ENCODE measurements around the gene DPYD.

DPYD gene

GRCh38 chr1:97685360-97685759 is 235.5 kb downstream of the DPYD start:
- no peak for DNase-seq

GRCh38 chr1:97680894-97681293 is 239.9 kb downstream of the DPYD start:
- no peak for DNase-seq

- no peak for DNase-seq
Measured at GRCh38 chr1:97680470-97680869, 240.4 kb downstream of the DPYD start.

DNA sequence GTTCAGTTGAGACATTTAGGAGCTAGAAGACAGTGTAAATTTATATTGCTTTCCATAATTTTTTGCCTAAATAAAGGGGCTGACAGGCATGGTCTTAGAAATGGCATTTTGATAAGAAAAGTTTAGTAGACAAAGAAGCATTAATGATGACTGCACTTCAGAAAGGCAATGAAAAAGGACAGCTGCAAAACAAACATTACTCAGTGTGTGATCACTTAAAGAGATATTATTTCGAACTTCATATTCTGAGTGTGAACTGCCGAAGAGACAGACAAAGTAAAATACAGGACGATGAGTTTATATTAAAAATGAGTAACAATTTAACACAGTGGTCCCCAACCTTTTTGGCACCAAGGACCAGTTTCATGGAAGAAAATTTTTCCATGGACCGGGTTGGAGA is 243.1 kb downstream of the DPYD start:
- no peak for DNase-seq

DNA sequence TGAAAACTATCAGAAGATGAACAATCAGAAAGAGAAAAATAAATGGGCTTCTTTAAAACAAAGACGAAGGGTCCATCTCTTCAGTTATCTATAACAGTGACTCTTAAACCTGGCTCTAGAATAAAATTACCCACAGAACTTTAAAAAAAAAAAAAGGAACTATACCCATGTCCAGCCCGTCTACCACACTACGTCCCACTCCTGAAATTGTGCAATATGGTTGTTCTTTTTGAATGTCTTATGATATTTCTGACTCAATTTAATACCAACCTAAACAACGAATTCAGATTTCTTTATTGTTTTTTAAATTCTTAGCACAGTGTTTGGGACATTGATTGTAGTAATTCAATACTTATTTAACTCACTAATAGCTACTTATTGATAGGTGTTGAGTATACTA is 246.3 kb downstream of the DPYD start:
- no peak for DNase-seq

DNA sequence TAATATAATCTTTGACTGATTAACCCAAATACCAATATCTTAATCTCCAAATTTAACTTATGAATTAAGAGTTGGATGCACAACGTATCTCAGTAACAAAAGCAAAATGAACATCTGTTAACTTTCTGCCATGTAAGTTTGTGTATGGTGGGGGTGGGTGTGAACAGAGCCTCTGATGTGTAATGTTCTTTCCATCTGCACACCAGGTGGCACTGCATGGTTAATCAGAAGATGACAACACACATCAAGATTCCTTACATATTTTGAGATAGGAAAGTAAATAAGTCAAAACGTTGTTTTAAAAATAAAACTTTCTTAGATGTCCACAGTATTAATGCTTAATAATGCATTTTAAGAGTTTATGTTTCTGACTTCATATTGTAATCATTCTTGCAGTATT is 251.9 kb downstream of the DPYD start:
- peak; percentile 15 to 17 for DNase-seq

DNA sequence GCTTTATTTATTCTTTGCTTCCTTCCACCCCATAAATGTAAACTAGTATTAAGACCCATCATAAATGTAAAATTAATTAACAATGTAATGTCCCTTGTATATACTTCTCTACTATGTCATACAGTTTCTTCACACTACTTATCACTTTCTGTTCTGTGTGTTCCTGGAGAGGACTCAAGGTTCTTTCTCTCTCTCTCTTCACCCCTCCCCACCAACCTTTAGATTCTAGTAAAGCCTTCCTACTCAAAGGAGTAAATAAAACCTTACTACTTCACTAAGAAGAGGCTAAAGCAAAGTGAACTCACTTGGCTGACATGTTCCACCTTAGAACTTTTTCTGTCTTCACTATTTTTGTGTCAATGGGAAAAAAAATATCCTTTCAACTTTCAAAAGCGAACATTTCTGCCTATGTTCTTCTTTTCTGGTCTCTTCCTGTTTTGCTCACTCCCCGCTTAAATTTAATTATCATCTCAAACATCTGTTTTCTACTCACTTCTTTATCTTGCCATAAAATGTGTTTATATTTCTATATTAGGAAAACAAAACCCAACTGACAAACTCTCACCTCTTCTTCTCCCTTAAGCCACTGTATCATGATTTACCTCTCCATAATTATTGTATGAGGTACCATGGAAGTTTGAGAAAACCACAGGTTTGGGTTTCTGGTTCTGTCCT is 260.3 kb downstream of the DPYD start:
- no peak for DNase-seq

DNA sequence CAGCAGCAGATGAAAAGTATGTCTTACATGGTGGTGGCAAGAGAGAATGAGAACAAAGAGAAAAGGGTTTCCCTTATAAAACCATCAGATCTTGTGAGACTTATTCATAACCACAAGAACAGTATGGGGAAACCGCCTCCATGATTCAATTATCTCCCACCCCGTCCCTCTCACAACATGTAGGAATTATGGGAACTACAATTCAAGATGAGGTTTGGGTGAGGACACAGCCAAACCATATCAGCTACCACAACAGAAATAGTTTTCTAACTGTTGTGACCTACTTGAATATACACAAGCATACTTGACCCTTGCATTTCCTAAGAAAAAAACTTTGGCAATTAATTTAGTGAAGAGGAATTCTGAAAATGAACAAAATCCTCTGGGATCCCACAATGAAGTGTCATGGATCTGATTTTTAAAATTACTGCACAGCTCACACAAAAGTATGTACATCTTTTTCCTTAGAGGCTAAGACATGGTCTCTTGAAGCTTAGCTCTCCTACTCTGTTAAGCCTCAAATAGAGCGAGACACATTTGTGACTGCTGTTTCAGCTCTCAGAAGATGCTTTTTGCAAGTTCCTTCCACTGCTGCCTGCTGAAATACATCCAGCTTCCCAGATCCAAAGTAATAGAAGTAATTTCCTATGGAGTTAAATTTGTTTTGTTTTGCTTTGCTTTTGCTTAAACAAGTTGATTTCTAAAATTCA is 265.8 kb downstream of the DPYD start:
- DNase-seq, result no peak

- no peak for DNase-seq
Measured at GRCh38 chr1:97651250-97651649, 269.6 kb downstream of the DPYD start.

DNA sequence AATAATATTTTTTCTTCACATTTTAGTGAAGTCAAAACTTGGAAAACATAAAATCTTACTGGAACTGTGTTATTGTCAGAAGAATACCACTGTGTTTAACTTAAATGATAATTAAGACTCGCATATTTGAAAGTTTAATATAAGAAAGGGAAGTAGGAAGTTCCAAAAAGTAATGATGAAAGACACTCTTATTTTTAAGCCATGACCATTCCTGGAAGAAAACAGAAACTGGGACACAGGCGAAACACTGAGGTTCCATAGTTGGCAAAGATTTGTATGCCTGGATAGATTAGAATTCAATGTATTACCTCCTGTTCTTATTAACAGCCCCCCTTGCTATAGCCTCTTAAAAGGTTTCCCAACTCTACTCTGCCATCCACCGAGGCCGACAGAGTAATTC is 271.2 kb downstream of the DPYD start:
- no peak for DNase-seq

DNA sequence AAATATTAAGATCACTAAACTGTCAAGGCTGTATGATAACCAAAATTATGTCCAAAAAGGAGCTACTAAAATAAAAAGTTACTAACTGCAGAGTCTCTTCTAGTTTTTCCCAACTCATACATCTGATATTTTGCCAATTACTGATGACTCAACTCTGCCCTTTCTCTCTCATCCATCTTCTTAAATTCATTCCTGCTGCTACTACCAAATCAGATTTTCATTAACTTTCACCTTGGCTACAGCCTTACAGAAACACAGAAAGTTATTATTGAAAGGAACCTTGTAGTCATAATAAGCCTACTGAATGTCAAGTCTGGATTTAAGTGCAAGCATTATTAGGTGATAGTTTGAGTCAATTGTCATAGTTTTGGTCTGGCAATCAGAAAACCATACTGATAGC is 273.1 kb downstream of the DPYD start:
- DNase-seq, result no peak

GRCh38 chr1:97646071-97646470 is 274.8 kb downstream of the DPYD start:
- DNase-seq, result no peak

GRCh38 chr1:97640677-97641076 is 280.2 kb downstream of the DPYD start:
- no peak for DNase-seq

- DNase-seq, result no peak
Measured at GRCh38 chr1:97636941-97637340, 283.9 kb downstream of the DPYD start.

DNA sequence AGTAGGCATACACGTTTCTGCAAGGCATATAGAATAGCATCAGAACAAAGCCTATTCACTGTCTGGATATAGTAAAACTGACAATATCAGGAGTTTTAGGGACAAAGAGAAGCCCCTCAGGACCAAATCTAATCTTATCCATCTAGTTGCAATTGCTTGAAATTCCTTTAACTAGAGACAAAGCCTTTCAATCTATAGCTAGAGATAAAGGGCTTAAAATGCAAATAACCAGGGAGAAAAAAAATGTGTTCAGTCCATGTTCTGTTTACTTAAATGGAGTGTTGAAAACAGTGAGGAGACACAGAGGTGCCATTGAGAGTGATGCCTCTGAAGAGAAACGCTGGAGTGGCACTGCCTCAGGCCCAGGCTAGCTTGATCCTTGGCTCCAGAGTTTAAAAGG is 286.1 kb downstream of the DPYD start:
- no peak for DNase-seq

DNA sequence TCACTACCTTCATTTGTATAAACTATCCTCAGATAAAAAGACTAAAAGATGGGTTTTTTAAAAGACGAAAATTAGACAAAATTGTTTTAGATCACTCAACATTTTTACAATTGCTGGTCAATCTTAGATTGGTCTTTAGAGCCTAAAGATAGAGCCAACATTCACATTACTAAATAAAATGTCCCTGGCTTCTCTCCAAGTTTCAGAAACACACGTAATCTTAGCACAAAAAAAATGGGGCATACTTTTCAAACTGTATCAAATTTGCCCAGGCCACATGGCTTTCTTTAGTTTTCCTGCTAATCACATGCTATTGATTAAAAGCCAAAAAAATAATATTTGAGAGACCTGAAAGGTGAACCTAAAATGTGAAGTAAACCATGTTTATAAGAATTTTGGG is 288.1 kb downstream of the DPYD start:
- DNase-seq, result no peak

- DNase-seq, result no peak
Measured at GRCh38 chr1:97632075-97632474, 288.8 kb downstream of the DPYD start.

DNA sequence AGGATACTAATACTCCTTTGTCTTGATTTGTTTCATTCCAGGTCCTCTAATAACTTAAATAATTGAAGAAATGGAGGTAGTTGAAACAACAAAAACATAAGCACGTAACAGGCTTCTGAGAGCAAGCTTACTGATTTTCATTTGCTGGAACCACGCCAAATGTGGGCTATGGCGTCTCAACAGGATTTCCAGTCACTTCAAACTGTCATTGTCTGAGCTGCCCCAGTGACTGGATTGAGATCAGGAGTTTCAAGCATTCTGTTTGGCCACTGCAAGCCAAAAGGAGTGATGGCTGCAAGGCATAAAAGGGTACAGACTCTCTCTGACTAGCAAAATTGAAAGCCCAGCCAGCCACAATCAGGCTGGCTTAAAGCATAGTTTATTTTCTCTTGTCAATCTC is 289.9 kb downstream of the DPYD start:
- no peak for DNase-seq

- no peak for DNase-seq
Measured at GRCh38 chr1:97630281-97630680, 290.6 kb downstream of the DPYD start.

DNA sequence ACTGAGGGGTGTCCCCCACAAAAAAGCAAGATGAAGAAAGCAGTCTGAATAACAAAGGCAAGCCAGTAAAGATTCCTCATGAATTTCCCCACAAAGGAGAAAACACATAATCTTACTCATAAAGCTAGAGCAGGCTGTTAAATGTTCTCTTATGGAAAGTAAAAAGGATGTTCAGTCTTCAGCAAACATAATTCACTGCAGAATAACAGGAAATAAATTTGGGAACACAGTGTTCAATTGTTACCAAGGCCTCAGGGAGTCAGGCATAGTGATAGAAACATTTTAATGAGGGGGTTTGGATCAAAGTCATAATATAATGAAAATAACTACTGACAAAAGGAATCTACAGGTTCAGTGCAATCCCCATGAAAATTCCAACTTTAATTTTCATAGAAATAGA is 297.6 kb downstream of the DPYD start:
- DNase-seq, result no peak

GRCh38 chr1:97621955-97622354 is 298.9 kb downstream of the DPYD start:
- no peak for DNase-seq

DNA sequence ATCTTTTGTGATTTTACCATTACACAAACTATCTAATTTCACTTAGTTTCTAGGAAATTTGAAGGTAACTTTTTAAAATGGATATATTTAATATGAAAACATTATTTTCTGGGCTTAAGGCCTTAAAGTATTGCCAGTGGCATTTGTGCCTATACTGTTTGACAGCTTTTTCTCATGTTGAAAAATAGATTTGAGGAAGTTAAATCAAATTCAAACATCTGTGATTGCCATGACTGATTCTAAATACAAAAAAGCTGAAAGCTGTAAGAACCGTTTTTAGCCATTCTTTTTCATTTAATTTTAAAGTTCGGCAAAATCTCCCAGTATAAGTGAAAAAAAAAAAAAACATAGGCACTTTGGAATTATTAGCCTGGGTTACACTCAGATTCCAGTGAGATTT is 301.1 kb downstream of the DPYD start:
- no peak for DNase-seq

DNA sequence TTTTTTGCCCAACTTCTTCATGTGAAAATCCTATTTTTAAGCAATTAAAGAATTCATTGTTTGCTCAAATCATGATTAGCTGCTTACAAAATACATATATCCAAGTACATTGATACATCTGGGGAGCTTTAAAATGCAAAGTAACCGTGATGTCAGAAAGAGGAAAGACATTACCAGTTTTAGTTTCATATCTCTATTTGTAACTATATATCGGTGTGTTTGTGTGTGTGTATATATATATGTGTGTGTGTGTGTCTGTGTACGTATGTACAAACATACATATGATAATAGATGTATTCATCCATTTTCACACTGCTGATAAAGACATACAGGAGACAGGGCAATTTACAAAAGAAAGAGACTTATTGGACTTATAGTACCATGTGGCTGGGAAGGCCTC is 310.1 kb downstream of the DPYD start:
- DNase-seq, result no peak

DNA sequence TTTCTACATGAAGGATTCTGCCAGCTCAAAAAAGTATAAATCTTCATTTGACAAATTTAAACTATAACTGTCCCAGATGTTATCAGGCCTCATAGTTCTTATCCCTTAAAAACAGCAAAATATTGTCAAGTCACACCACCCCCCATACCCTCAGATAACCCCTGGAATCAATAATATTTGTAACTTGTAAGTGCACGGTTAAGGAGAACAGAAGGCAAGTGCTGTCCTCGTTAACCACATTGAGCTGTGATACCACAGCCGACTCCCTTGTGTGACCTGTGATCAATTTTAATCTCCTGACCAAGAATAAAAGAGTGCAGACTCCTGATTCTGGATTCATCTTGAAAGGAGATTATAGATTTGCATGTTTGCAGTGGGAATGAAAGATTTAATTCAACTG is 310.7 kb downstream of the DPYD start:
- no peak for DNase-seq

GRCh38 chr1:97608272-97608671 is 312.6 kb downstream of the DPYD start:
- no peak for DNase-seq

Measured in Kasumi-1 (cell line).